Measurements from ENCODE around the gene KRTAP2-1.
A peak's percentile ranks its signal among the peaks of the same experiment; 100 is the strongest.
"Not testable (repeated sequence)": the region's sequence is repeated elsewhere in the genome, so short reads cannot be mapped to it uniquely, and the experiment has no call there.

The KRTAP2-1 gene

DNA sequence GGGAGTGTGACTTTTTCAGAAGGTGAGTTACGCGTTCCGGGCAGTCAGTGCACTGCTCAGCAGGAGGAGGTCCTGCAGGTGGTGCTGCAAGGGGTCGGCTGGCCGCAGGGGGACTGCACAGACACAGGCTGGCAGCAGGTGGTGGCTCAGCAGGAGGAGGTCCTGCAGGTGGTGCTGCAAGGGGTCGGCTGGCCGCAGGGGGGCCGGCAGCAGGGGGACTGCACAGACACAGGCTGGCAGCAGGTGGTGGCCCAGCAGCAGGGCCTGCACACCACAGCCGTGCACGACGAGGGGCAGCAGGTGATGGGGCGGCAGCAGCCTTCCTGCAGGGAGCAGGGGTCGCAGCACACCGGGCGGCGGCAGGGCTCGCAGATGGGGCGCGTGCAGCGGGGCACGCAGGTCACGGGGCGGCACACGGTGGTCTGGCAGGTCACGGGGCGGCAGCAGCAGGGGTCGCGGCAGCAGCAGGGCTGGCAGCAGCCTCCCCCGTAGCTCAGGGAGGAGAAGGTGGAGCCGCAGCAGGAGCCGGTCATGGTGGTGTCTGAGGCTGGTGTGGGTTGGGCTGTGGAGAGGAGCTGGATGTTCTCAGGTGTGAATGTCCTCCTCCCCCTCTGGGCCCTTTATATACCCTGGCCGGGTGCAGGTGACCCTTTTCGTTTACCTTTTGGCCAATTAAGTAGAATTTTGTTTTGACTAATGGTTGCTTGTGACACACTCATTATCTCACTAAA lies at the start of gene KRTAP2-1:
Gene KRTAP2-1, minus strand, starts transcription at position 582 of the 731 bp plus-strand sequence. Its CDS starts 49 bp downstream, at position 533.
- H3K27ac ChIP-seq; DNase-seq (ENCODE audit: low read depth, low spot score): not testable (repeated sequence)

- no peak for DNase-seq (ENCODE audit: low read depth, low spot score)
- H3K27ac ChIP-seq: no peak overlapping the region
Measured at GRCh38 chr17:41096055-41096454, 48.9 kb upstream of the KRTAP2-1 start.

- not testable (repeated sequence) for DNase-seq (ENCODE audit: low read depth, low spot score); H3K27ac ChIP-seq
Measured at GRCh38 chr17:41088760-41089352, 41.7 kb upstream of the KRTAP2-1 start.

- not testable (repeated sequence) for DNase-seq (ENCODE audit: low read depth, low spot score)
- peak within 1 kb of the TSS; percentile 27 for H3K27ac ChIP-seq
Measured at GRCh38 chr17:41084100-41084856, 37.2 kb upstream of the KRTAP2-1 start, which contains the start of gene KRTAP4-7. TSS of gene KRTAP4-7 (plus strand) at chr17:41084150. CDS start at chr17:41084207, 57 bp downstream.

DNA sequence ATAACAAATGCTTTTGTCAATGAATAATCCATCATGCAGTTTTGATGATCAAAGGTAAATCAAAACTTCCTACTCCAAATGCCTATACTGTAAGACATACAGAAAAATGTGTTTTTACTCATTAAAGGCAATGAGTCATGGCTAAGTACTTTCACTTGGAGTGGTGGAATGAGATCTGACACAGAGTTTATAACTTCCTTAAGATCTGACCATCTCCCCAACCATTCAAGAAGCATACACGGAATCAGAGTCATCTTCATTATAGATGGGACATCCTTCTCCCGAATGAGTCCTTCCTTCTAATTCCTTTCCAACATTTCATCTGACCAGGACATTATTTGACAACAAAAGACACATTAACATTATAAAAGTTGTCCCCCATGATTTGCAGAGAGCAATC lies 36.3 kb upstream of the KRTAP2-1 start:
- not testable (repeated sequence) for H3K27ac ChIP-seq; DNase-seq (ENCODE audit: low read depth, low spot score)

GRCh38 chr17:41082626-41083025 lies 35.5 kb upstream of the KRTAP2-1 start:
- peak overlapping the region; percentile 27 for H3K27ac ChIP-seq

GRCh38 chr17:41076788-41077187 lies 29.7 kb upstream of the KRTAP2-1 start:
- no peak for DNase-seq (ENCODE audit: low read depth, low spot score)
- no peak overlapping the region for H3K27ac ChIP-seq

More at GRCh38 chr17:41082626-41083025, 35.5 kb upstream of the KRTAP2-1 start:
- DNase-seq (ENCODE audit: low read depth, low spot score): peak; percentile 49

DNA sequence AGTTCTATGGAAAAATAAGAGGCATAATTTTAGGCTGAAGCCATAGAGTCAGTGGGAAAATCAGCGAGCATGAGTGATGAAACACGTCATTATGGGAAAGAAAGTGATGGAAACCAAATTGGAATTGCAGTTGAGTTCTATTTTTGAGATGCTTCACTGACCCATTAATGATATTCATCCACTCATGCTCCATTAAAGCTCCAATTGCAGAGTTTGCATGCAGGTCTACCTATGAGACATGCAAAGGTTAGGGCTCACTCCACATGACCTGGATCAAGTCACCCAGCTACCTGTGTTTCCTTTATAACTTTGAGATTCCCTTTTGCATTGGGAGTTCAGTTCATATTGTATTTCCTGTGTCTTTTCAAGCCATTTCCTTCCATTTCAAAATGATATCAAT lies 26.6 kb upstream of the KRTAP2-1 start:
- no peak for DNase-seq (ENCODE audit: low read depth, low spot score)
- no peak overlapping the region for H3K27ac ChIP-seq

DNA sequence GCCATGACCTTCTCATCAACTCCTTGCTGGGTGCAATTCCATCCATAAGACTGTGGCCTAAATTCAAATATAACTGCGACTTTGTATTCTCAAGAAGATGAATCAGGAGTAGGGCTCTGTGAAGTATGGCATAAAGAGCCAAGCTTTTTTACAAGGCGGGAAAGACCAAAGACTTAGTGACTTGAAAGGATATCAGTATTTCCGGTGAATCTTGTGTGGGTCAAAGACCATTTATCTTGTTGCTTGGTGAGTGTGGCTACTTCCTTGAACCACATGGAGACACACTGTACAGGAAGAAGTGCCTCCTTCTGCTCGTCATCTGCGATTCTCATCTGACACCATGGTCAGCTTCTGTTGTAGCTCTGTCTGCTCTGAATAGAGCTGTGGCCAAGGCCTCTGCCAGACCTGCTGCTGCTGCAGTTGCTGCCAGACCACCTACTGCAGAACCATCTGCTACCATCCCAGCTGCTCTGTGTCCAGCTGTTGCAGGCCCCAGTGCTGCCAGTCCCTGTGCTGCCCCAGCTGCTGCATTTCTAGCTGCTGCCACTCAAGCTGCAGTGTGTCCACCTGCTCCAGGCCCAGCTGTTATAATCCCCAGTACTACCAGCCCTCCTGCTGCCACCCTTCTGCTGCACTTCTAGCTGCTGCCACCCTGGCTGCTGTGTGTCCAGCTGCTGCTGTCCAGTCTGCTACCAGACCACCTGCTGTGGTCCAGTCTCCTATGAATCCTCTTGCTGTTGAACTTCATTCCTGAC lies 24.7 kb upstream of the KRTAP2-1 start:
- no peak for DNase-seq (ENCODE audit: low read depth, low spot score)
- no peak overlapping the region for H3K27ac ChIP-seq

DNA sequence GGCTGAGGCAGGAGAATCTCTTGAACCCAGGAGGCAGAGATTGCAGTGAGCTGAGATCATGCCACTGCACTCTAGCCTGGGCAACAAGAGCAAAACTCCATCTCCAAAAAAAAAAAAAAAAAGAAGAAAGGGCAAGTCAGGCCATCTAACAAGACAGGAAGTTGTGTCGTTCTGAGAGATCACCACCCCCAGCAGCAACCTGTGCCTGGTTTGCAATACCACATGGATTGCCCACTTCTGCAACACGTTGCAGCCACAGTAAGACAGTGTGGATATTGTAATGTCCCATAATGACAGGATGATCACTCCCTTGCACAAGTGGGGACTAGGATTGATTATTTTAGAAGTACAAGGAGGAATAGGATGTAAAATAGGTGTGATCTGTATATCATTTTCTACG lies 21.9 kb upstream of the KRTAP2-1 start:
- no peak overlapping the region for H3K27ac ChIP-seq
- no peak for DNase-seq (ENCODE audit: low read depth, low spot score)

- H3K27ac ChIP-seq: no peak overlapping the region
- DNase-seq (ENCODE audit: low read depth, low spot score): no peak
Measured at GRCh38 chr17:41067281-41067680, 20.2 kb upstream of the KRTAP2-1 start.

- H3K27ac ChIP-seq: peak within 1 kb of the TSS; percentile 7
Measured at GRCh38 chr17:41065829-41066624, 18.9 kb upstream of the KRTAP2-1 start, which contains the start of gene KRTAP2-4. TSS of gene KRTAP2-4 (minus strand) at chr17:41065879. CDS start at chr17:41065845, 34 bp downstream.

GRCh38 chr17:41065016-41065689 lies 18.0 kb upstream of the KRTAP2-1 start:
- not testable (repeated sequence) for H3K27ac ChIP-seq; DNase-seq (ENCODE audit: low read depth, low spot score)

More at GRCh38 chr17:41065829-41066624, 18.9 kb upstream of the KRTAP2-1 start, which contains the start of gene KRTAP2-4:
- peak; percentile 81 for DNase-seq (ENCODE audit: low read depth, low spot score)

DNA sequence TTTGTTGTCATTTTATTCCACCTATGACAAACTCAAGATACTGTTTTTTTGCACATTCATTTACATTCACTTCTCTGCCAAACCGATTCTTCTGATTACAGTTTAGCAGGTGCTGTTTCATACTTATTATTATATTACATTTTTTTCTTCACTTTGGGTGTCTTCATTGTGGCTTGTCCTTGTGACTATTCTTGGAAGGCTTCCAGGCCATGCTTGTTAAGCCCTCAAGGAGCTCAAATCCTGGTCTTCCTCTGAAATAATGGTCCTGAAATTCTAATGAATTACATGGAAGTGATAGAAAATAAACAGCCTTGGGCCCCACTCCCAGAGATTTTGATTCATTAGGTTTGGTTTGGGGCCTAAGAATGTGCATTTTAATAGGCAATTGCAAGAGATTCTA lies 17.2 kb upstream of the KRTAP2-1 start:
- H3K27ac ChIP-seq: no peak overlapping the region
- no peak for DNase-seq (ENCODE audit: low read depth, low spot score)

GRCh38 chr17:41063449-41063848 lies 16.3 kb upstream of the KRTAP2-1 start:
- DNase-seq (ENCODE audit: low read depth, low spot score): no peak
- no peak overlapping the region for H3K27ac ChIP-seq

- DNase-seq (ENCODE audit: low read depth, low spot score): no peak
- peak overlapping the region; percentile 64 for H3K27ac ChIP-seq
Measured at GRCh38 chr17:41061964-41062363, 14.8 kb upstream of the KRTAP2-1 start.

DNA sequence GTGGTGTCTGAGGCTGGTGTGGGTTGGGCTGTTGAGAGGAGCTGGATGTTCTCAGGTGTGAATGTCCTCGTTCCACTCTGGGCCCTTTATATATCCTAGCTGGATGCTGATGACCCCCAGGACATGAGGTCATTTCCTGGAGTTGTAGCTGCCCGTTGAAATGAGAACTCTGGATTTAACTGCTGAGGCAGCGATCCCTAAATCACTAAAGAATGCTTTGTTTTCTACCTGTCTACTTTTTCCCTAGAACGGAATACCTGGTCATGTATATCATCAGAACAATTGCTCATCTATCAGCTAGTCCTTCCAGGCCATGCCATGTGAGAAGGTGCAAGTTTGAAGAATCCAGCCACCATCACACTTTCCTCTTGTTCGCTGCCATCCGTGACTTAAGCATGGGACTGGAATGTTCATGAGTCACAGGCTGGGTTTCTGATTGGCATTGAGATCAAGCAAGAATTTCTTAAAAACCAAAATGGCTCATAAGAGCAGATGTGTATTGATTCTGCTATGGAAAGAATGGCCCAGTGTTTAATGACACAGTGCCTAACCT lies 13.0 kb upstream of the KRTAP2-1 start, which contains the start of gene KRTAP2-3:
Gene KRTAP2-3, minus strand, starts transcription at position 63 of the 553 bp plus-strand sequence. CDS start 64 bp downstream, outside the sequence.
- peak within 1 kb of the TSS; percentile 64 for H3K27ac ChIP-seq

More for the DNA sequence above, 13.0 kb upstream of the KRTAP2-1 start, which contains the start of gene KRTAP2-3:
- peak; percentile 96 for DNase-seq (ENCODE audit: low read depth, low spot score)

All from epithelial cell of prostate (primary cell).